Fibroblast of the conjunctiva (primary cell): ENCODE results near the gene CAMK1.

Experiments used
- DNase-seq: peaks from one replicate; pipeline ENCODE4 v3.0.0-alpha.2; 2010; ENCODE audit warnings: low read depth

CAMK1 gene

DNA sequence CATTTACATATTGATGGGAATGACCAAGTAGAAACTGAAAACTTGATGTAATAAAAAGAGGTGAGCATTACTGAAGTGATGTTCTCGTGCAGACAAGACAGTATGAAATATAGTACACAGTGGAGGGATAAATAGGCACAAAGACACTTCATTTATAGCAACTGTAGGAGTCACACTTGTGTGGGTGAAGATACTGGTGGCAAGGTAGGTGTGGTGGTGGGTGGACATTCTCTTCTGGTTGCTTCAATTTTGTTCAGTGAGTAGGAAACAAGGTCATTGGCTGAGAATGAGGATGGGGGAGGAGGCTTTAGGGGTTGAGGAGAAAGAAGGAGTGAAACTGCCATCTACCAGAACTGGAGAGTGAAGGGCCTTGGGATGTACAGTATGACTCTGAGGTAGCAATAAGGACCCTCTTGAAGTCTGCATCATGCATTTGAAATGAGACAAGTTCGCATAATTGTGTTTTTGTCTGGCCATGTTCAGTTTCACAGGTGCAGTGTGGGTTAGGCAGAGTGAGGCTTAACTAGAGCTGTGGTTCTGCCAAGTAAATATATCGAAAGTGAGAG lies 59.5 kb downstream of the CAMK1 start:
- no peak for DNase-seq
